Lower lobe of right lung (tissue), 2 donors: ENCODE data around the gene CSF1R. TPM values are rescaled to one million over a fixed set of nuclear protein-coding genes. Genes with fewer than 3 reads are reported as not detected.
"Not testable (repeated sequence)": the region's sequence is repeated elsewhere in the genome, so short reads cannot be mapped to it uniquely, and the experiment has no call there.

ENCODE experiments used
- ATAC-seq, 2 donors: fragments of 200-7000 bp; cut with Tn5 transposase; one replicate each; pipeline ENCODE4 v1.9.1; 2020 to 2022; ENCODE audit warnings: mild to moderate bottlenecking in 2 of 2, moderate library complexity in 2 of 2
- DNase-seq: peaks from one replicate; pipeline ENCODE4 v3.0.0-alpha.2; 2020
- H3K27ac ChIP-seq: fragments of 200-600 bp; one replicate; pipeline ENCODE4 v1.8.0; 2022
- H3K27me3 ChIP-seq: fragments of 200-600 bp; one replicate; pipeline ENCODE4 v1.8.0; 2022; ENCODE audit warnings: low read depth
- H3K36me3 ChIP-seq: fragments of 200-600 bp; one replicate; pipeline ENCODE4 v1.8.0; 2022; ENCODE audit warnings: mild to moderate bottlenecking
- H3K4me1 ChIP-seq: fragments of 200-600 bp; one replicate; pipeline ENCODE4 v1.8.0; 2022
- H3K4me3 ChIP-seq: fragments of 200-600 bp; one replicate; pipeline ENCODE4 v1.8.0; 2022; ENCODE audit warnings: mild to moderate bottlenecking
- H3K9me3 ChIP-seq: fragments of 200-600 bp; one replicate; pipeline ENCODE4 v1.8.0; 2022
- CTCF ChIP-seq: fragments of 200-600 bp; IDR thresholded peaks from one replicate; pipeline ENCODE4 v1.8.0; 2022; ENCODE audit warnings: antibody characterized with exemption, mild to moderate bottlenecking
- intact Hi-C: fragments of 100-400 bp; cut with DNase I; formaldehyde crosslinking; loops from one replicate; pipeline ENCODE4 v1.11.0; 2022
- total RNA-seq: library from RNA; stranded (reverse); fragmentation: NEBNext Ultra II Directional; extraction: Animal tissue kit (Norgen Biotek cat#: 25700); gene quantifications from one replicate; pipeline ENCODE4 v1.2.1, GENCODE V29; 2021
- donor health status: DM: no; HTN: yes; CAD: no; lungs with severe emphysema.

CSF1R gene
- total RNA-seq, 1 donor from 2014 or later = 78.2 TPM

- no peak for ATAC-seq
- no peak for TF ChIP-seq CTCF
- Histone ChIP-seq H3K4me3 (no peak overlapping the region), H3K36me3 (peaks cover 98% of the 10 kb centered on the region), H3K27ac (no peak overlapping the region), H3K4me1 (no peaks in the 10 kb centered on the region), H3K27me3 (no peaks in the 10 kb centered on the region), H3K9me3 (no peaks in the 10 kb centered on the region)
- intact Hi-C loops = no loop called here
- no peak for DNase-seq
These were observed 51.7 kb downstream of the CSF1R start for GRCh38 chr5:150034662-150035061.

- intact Hi-C loops = no loop called here
- Histone ChIP-seq H3K4me1 (no peaks in the 10 kb centered on the region), H3K27me3 (no peaks in the 10 kb centered on the region), H3K4me3 (no peak overlapping the region), H3K36me3 (peaks cover 99% of the 10 kb centered on the region), H3K27ac (no peak overlapping the region), H3K9me3 (no peaks in the 10 kb centered on the region)
- DNase-seq (no peak), ATAC-seq (no peak)
- no peak for TF ChIP-seq CTCF
These were observed 53.0 kb downstream of the CSF1R start for GRCh38 chr5:150033334-150033733.

GRCh38 chr5:150028047-150028446, 58.3 kb downstream of the CSF1R start:
- H3K36me3 ChIP-seq = peaks cover 98% of the 10 kb centered on the region
- intact Hi-C loops = not testable (repeated sequence)

GRCh38 chr5:150026682-150027172, 59.6 kb downstream of the CSF1R start:
- Histone ChIP-seq H3K4me3 (no peak overlapping the region), H3K9me3 (no peaks in the 10 kb centered on the region), H3K36me3 (peaks cover 96% of the 10 kb centered on the region), H3K27me3 (no peaks in the 10 kb centered on the region), H3K27ac (no peak overlapping the region), H3K4me1 (peaks cover 23% of the 10 kb centered on the region)
- no peak for TF ChIP-seq CTCF
- intact Hi-C loops = no loop called here
- DNase-seq (no peak), ATAC-seq (no peak)

More at GRCh38 chr5:150028047-150028446, 58.3 kb downstream of the CSF1R start:
- not testable (repeated sequence) for H3K4me1 ChIP-seq, H3K9me3 ChIP-seq, DNase-seq, H3K27me3 ChIP-seq, H3K4me3 ChIP-seq, H3K27ac ChIP-seq, ATAC-seq

GRCh38 chr5:150024346-150024984, 61.9 kb downstream of the CSF1R start:
- intact Hi-C loops = no loop called here
- Histone ChIP-seq H3K36me3 (peaks cover 96% of the 10 kb centered on the region), H3K4me1 (peaks cover 25% of the 10 kb centered on the region), H3K27me3 (no peaks in the 10 kb centered on the region), H3K9me3 (no peaks in the 10 kb centered on the region), H3K4me3 (no peak overlapping the region), H3K27ac (peak overlapping the region; percentile 20)
- no peak for DNase-seq
- TF ChIP-seq CTCF = no peak
- ATAC-seq = peak in 1 of 2 donors; percentile 28

- TF ChIP-seq CTCF = no peak
- H3K36me3 ChIP-seq = peaks cover 98% of the 10 kb centered on the region
- no peaks in the 10 kb centered on the region for H3K27me3 ChIP-seq
- H3K4me1 ChIP-seq = peaks cover 25% of the 10 kb centered on the region
- no peak overlapping the region for H3K4me3 ChIP-seq
- H3K27ac ChIP-seq = no peak overlapping the region
- DNase-seq (no peak), ATAC-seq (no peak)
- intact Hi-C loops = no loop called here
- no peaks in the 10 kb centered on the region for H3K9me3 ChIP-seq
These were observed 63.2 kb downstream of the CSF1R start for GRCh38 chr5:150023136-150023535.
